ENCODE data around the gene VAMP3.
A peak's percentile ranks its signal among the peaks of the same experiment; 100 is the strongest.

Gene VAMP3

DNA sequence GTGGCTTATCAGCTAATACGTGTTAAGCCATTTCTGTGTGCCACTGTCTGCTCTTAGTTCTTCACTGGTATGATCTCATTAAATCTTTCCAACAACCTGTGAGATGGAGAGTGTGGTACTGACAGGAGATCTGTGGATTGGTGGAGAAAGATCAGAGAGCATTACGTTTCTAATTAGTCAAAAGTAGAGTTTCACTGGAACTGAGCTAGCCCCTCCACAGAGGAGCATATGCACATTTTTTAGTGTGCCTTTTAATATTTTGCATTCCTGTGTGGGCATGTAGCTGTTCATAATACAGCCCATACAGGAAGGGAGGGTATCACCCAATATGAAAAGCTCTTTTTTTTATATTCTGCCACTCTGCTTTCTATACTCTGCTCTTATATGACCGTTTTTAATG lies 50.2 kb downstream of the VAMP3 start:
- no peak for DNase-seq

DNA sequence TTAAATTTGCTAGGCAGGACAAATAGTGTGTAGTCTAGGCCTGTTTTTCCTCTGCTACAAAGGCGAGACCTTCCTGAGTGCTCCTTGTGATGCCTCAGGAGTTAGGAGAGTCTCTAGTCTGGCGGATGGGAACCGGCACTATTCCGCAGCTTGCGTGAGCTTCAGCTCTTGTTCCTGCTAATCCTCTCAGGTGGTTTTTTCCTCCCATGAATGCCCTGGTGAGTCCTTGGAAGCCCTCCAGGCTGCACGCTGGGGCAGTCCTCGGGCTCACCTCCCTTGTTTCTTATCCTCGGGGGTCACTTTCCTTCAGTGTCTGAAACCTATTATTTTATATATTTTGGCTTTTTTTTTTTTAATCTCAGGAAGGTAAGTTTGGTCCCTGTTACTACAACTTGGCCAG lies 53.6 kb downstream of the VAMP3 start:
- no peak for DNase-seq

DNA sequence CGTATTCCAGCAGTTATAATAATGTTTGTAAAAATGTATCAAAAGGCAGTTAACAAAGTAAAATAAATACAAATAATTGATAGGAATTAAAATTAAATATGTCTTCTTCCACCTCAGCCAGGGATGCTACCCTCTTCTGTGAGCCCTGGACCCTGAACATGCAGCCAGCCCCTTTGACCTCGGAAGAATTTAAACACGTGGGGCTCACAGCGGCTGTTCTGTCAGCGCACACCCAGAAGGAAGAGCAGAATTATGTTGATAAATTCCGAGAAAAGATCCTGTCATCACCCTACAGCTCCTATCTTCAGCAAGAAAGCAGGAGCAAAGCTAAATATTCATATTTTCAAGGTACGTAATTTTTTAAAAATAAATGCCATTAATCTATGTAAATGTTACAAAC lies 55.3 kb downstream of the VAMP3 start:
- DNase-seq = no peak

DNA sequence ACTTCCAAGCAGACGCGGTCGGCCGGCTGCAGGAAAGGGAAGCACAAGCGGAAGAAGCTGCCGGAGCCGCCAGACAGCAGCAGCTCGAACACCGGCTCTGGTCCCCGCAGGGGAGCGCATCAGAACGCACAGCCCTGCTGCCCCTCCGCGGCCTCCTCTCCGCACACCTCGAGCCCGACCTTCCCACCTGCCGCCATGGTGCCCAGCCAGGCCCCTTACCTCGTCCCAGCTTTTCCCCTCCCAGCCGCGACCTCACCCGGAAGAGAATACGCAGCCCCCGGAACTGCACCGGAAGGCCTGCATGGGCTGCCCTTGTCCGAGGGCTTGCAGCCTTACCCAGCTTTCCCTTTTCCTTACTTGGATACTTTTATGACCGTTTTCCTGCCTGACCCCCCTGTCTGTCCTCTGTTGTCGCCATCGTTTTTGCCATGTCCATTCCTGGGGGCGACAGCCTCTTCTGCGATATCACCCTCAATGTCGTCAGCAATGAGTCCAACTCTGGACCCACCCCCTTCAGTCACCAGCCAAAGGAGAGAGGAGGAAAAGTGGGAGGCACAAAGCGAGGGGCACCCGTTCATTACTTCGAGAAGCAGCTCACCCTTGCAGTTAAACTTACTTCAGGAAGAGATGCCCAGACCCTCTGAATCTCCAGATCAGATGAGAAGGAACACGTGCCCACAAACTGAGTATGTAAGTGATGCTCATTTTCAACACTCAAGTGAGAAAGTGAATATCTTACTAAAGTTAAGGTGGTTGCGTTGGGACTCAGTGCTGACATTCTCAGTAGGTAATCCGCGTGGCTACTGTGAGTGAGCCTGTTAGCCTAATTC lies 56.2 kb downstream of the VAMP3 start:
- peak in 2 of 6 experiments; percentile 1 to 19 for DNase-seq

Data from stimulated activated naive CD4-positive, alpha-beta T cell (primary cell).